GM15510 (cell line): ENCODE results near the gene MPZL3.

Experiments
- POLR2A ChIP-seq: IDR thresholded peaks from 3 replicates; pipeline ENCODE4 v1.6.1; 2011; ENCODE audit warnings: borderline replicate concordance; ENCODE audit not compliant: insufficient read length; ENCODE audit errors: extremely low read depth

Gene MPZL3, protein sequence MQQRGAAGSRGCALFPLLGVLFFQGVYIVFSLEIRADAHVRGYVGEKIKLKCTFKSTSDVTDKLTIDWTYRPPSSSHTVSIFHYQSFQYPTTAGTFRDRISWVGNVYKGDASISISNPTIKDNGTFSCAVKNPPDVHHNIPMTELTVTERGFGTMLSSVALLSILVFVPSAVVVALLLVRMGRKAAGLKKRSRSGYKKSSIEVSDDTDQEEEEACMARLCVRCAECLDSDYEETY

DNA sequence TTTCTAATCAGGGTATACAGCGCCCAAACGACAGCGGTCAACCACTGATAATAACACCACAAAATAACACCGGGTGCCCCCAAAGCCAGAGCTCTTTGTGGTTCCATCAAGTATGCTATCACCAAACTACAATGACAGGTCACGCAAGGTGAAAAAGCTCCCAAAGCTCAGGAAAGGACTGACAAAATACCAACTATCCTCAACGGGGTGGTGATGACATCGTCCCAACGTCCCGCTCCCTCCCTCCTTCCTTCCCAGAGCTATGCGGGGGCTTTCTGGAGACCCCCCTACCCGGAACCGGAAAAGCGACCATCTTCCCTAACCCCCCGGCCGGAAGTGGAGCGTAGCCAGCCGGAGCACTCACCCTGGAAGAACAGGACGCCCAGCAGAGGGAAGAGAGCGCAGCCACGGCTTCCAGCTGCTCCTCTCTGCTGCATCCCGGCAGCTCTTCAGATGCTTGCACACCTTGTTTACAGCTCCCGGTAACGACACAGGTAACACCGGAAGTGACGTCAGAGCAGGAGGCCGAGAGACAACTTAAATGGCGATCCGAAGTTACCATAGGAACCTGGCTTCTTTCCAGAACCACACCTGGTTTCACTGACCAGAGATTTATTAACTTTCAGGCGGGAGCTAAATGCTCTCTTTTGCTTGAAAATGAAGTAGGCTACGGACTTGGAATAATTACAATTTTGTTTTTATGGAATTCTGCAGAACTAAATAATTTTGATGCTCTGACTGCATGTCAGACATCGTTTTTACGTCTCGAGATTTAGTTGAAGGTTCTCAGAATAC is at the start of gene MPZL3:
Gene MPZL3, minus strand, starts transcription at position 508 of the 795 bp plus-strand sequence. Its CDS starts 71 bp downstream, at position 437.
- TF ChIP-seq POLR2A, result peak; percentile 50

DNA sequence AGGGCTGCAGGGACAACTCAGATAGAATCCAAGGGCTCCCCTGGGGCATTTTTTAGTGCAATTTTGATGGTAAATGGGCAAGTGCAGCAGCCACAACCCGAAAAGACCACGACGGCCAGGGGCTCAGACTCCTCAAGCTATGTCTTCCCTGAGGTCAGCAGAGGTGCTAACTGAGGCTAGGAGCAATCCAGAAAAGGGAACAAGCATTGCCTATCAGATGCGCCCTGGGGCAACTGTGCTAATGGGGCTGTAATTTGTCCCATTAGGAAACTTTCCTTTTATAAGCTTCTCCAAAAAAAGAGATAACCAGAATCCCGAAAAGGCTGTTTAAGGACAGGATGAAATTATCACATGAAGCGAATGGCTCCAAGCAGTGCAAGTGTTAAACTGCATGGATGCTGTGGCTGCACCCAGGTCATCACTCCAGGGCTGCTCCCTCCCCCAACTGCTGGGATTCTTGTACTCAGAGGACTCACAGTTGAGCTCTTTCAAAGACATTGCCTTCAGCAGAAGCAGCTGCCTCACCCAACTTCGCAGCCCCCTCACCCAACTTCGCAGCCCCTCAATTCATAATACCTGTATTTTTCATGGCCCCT is 49.5 kb upstream of the MPZL3 start:
- no peak for TF ChIP-seq POLR2A

DNA sequence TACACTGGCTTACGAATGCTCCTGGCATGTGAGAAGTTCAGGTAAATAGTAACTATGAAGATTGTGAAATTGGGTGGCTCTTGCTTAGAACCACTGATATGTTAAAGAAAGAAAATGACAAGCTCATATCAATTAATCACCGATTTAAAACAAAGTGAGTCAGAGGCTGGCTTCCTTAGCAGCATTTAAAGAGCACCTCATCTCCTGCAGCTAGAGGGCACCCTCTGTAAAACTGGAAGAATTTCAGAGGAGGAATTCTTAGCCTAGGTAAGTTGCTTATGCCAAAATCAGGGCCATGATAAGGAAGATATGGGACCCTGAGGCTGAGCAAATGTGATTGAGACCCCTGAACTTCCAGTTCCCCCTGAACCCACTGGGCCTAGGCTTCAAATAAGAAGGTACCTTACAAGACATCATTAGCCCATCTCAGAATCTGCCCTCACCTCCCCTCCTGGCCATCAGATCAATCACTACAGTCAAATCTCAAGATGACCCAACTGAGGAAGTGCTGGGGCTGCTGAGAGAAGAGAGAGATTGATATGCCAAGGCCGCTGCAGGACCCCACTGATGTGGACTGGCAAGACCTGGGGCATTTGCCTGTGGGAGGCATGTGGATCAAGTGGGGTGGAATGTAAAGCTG is 43.8 kb upstream of the MPZL3 start:
- no peak for TF ChIP-seq POLR2A

DNA sequence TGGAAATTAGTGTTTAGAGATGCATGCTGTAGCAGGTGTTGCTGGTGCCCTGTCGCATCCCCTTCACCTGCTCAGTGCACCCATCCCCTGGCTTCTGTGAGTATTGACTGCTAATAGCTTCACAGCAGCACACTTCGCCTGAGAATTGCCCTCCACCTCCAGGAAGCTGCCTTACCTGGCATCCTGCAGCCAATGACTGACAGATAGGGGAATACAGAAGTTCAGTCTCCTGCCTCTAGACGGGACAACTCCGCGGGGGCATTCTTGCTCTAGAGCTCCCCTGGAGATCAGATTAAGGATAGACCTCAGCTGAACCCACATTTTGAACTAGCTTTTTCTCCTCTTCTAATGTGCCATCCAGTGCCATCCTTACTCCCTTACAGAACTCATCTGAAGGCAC is 43.0 kb upstream of the MPZL3 start:
- TF ChIP-seq POLR2A, result no peak

- no peak for TF ChIP-seq POLR2A
These were observed 41.9 kb upstream of the MPZL3 start for GRCh38 chr11:118294053-118294452.

GRCh38 chr11:118291477-118292135 is 39.4 kb upstream of the MPZL3 start:
- no peak for TF ChIP-seq POLR2A

DNA sequence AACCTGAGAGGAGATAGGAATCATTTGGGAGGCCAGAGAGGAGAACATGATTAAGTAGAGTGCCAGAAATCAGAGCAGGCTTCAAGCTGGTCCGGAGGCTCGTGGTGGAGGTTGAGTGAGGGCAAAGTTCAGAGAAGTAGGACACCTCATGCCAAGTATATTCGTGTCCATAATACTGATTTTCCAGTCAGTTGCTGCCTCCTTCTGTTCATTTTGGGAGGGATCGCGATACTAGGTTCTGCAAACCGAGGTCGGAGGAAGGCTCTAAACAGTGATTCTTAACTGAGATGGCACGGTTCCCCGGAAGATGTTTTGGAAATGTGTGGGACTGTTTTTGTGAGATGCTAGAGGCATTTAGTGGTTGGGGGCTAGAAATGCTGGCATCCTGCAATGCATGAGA is 38.8 kb upstream of the MPZL3 start:
- no peak for TF ChIP-seq POLR2A

DNA sequence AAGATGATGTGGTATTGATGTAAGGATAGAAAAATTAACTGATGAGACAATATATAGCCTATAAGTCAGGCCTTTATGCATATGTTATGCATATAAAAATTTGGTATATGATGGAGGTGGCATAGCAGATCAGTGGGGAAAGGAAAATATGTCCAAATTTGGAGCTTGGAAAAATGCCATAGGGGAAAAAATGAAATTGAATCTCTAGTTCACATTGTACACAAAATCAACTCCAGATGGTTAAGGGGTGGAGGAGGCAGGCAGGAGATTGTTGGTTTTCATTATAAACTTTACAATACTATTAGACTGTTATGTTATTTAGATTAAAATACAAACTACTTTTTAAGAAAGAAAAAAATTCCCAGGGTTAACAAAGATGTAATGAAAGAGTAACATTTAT is 37.2 kb upstream of the MPZL3 start:
- no peak for TF ChIP-seq POLR2A

DNA sequence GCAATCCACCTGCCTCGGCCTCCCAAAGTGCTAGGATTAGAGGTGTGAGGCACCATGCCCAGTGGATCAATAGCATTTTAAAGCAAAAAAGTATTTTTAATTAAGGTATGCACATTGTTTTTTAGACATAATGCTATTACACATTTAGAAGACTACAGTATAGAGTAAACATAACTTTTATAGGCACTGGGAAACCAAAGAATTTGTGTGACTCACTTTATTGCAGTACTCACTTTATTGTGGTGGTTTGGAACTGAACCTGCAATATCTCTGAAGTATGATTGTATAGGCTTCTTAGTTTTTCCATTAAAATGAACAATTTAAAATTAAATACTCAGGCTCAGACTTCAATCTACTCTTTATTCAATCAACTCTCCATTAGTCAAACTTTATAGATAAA is 34.8 kb upstream of the MPZL3 start:
- no peak for TF ChIP-seq POLR2A

DNA sequence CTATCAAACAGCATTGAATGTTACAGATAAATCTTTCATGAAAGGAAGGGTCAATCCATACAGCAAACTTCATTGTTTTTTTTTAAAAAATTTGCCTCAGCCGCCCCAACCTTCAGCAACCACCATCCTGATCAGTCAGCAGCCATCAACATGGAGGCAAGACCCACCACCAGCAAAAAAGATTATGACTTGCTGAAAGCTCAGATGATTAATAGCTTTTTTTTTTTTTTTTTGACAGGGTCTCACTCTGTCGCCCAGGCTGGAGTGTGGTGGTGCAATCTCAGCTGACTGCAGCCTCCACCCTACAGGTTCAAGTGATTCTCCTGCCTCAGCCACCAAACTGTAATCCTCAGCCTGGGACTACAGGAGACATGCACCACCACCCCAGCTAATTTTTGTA is 34.4 kb upstream of the MPZL3 start:
- no peak for TF ChIP-seq POLR2A

DNA sequence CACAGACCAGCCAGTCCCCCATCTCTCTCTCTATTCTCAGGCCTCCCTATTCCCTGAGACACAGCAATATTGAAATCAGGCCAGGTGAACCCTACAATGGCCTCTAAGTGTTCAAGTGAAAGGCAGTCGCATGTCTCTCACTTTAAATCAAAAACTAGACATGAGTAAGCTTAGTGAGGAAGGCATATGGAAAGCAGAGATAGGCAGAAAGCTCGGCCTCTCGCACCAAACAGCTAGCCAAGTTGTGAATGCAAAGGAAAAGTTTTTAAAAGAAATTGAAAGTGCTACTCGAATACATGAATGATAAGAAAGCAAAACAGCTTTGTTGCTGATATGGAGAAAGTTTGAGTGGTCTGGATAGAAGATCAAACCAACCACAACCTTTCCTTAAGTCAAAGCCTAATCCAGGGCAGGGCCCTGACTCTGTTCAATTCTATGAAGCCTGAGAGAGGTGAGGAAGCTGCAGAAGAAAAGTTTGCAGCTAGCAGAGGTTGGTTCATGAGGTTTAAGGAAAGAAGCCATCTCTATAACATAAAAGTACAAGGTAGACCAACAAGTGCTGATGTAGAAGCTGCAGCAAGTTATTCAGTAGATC is 31.7 kb upstream of the MPZL3 start:
- no peak for TF ChIP-seq POLR2A

- TF ChIP-seq POLR2A, result no peak
These were observed 31.0 kb upstream of the MPZL3 start for GRCh38 chr11:118283037-118283636.

DNA sequence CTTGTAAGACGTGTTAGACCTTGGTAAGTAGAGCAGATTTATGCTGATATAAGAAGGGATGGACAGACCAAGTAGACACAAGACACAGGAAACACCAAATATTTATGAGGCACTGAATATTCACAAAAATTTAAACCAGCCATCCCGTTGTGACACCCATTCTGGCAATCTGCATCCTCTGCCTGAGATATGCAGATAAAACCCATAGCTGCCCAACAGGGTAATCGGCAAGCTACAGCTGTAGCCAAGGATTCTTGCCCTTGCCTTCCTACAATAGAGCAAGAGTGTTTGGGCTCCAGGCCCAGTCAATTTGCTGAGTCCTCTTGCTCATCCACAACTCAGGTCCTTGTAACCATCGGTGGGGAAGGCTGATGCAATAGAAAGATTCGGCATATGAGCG is 30.4 kb upstream of the MPZL3 start:
- no peak for TF ChIP-seq POLR2A

DNA sequence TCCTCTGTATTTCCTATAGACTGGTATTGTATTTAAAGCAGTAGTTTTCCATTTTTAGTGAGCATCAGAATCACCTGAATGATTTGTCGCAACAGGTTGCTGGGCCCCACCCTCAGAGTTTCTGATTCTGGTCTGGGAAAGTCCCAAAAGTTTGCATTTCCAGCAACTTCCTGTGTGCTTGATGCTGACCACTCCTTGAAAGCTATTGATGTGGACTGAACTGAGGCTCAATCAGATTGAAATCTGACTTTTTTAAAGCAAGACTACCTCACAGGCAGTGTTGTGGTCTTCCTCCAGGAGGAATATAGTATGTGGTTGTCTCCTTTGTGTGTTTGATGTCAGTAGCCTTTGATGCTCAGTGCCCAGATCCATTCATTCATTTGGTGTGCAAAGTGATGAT is 29.1 kb upstream of the MPZL3 start:
- no peak for TF ChIP-seq POLR2A
